IPS-NIHi7 (cell line): ENCODE data around the gene AMMECR1L.
A peak's percentile ranks its signal among the peaks of the same experiment; 100 is the strongest.
"Not testable (repeated sequence)": the region's sequence is repeated elsewhere in the genome, so short reads cannot be mapped to it uniquely, and the experiment has no call there.

Experiments
- DNase-seq: peaks from one replicate; pipeline ENCODE4 v3.0.0; 2012; ENCODE audit warnings: mixed read lengths; ENCODE audit errors: extremely low spot score

Gene AMMECR1L

DNA sequence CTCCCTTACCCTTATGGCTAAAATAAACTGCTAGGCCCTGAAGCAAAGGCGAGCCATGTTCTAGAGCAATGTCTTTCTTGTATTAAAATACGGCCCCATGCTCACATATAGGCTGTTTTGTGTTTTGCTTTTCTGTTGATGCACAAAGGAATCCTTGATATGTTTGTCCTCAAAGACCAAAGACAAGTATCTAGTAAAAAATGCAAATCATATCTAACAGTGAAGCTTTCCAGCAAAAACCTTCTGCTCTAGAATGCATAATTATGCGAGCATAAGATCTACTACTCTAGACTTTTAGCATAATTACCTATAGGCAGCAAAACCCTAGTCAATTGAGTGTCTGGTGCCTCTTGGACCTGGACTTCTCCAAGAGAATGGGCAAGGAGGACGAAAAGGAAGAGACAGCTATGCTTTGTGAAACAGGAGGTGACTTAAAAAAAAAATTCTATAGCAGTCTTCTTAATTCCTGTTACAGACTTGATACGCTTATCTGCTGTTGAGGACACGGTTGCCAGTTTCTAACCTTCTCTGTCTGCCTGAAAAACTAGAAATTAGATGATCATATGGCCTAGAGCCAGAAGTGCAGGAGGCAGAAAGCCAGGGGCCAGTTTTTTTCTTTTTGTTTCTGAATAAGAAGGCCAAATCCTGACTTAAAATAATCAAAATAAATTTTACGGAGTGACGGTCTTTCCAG, 1.5 kb upstream of the AMMECR1L start:
- no peak for DNase-seq

- not testable (repeated sequence) for DNase-seq
These were observed 808 bp upstream of the AMMECR1L start for GRCh38 chr2:127886593-127886935.

- DNase-seq, result not testable (repeated sequence)
These were observed 655 bp downstream of the AMMECR1L start for GRCh38 chr2:127884861-127885740.

- DNase-seq, result no peak
These were observed 1.3 kb downstream of the AMMECR1L start for GRCh38 chr2:127884436-127884835.

DNA sequence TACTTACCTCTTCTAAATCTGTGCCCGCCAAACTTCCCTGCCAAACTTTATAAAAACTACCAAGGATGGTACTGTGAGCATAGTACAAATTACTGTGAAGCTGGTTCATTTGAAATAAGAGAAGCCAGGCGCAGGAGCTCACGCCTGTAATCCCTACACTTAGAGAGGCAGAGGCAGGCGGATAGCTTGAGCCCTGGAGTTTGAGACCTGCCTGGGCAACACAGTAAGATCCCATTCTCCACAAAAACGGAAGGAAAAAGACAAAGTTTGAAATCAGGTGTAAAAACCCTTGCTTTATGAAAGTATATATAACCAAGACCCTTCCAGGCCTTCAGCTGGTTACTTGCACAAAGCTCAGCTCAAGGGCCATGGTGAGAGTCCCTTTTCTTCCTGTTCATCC, 5.9 kb downstream of the AMMECR1L start:
- no peak for DNase-seq

DNA sequence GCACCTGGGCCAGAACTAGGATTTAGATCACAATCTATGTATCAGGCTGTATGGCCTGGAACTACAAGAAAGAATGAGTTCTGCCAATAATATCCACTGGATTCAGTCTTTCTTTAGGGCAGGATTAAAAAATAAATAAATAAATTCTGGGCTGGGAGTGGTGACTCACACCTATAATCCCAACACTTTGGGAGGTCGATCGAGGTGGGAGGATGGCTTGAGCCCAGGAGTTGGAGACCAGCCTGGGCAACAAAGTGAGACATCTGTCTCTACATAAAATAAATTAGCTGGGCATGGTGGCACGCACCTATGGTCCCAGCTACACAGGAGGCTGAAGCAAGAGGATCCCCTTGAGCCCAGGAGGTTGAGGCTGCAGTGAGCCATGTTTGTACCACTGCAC, 8.1 kb downstream of the AMMECR1L start:
- DNase-seq, result no peak

DNA sequence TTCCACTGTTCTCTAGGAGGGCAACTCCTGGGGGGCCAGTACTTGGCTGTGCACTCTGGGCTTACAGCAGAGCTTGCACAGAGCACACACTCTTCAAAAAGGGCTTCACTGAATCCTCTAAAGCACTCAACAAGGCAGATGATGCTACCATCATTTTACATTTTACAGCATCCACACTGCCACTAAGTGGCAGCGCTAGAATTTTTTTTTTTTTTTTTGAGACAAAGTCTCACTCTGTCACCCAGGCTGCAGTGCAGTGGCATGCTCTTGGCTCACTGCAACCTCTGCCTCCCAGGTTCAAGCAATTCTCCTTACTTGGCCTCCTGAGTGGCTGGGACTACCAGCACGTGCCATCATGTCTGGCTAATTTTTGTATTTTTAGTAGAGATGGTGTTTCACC, 8.6 kb downstream of the AMMECR1L start:
- no peak for DNase-seq

- no peak for DNase-seq
These were observed 11.1 kb downstream of the AMMECR1L start for GRCh38 chr2:127874378-127875269.

DNA sequence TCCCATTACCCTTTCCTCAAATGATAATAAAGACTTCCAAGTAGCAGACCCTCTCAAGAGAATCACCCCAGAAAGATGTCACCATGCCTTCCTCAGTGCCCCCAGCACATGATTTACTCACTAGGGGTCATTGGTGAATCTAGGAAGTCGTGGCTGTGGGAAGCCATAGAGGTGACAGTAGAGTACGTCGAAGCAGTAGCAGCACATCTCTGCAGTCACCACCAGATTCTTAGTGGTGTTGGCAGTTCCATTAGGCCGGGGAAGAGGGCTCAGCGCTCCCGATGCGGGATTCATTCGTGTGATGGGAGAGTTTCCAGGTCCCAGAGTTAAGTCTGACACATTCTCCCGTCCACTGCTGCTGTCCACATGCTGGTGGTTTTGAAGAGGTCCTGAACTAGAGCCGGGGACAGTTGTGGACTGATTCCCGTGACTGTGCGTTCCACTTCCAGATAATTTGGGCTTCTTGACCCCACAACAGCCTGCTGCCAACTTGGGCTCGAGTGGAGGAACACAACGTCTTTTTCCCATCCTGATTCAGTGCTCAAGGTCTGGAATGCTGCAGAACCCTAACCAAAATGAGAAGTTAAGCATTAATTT, 12.0 kb downstream of the AMMECR1L start:
- no peak for DNase-seq

DNA sequence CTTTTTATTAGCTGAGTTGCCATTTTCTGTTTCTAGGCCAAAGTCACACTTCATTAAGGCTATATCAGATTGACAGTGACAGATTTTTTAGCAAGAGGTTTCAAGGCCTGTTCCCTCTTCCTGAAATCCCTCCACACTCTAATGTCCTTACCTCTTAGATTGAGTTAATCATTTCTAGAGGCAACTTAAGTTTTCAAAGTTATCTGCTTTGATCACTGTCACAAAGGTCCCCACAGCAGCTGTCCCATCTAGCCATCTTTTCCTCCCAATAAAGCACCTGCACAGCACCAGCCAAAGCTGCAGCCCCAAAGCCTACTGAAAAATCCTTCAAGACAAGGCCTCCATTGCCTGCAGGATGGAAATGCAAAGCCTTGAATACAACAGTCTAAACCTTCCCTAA, 13.4 kb downstream of the AMMECR1L start:
- no peak for DNase-seq

DNA sequence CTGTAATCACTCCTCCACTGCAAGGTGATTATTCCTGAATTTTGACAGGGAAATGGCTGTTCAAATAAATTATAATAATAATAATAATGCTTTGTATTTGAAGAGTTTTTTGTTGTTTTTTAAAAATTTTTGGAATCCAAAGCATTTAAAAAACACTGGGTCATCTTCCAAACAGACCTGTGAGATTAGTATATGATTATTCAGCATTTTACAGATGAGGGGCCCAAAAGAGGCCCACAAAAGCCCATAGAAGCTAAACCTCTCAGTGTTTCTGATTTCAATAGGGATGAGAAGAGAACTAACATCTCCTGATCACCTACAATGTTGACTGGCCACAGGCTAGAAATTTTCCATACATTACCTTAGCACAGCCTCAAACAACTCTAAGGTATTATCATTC, 19.8 kb downstream of the AMMECR1L start:
- no peak for DNase-seq

- no peak for DNase-seq
These were observed 20.9 kb downstream of the AMMECR1L start for GRCh38 chr2:127864877-127865276.

- DNase-seq, result no peak
These were observed 23.5 kb downstream of the AMMECR1L start for GRCh38 chr2:127862228-127862627.

DNA sequence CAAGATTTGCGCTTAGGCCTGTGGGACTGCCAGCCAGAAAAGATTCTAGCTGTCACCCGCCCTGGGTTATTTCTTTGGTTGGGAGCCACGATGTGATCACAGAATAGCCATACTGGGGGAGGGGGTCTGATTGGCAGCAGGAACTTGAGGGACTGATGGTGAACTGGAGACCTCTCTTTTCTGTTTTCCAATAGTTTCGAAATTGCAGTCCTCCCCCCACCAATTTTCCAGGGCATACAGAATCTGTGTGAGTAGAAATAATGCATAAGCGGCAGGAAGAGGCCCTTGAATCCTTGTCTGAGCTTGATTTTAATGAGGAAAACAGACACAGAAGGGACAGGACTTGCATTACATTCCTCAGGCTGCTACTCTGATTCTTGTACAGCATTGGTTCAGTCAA, 25.6 kb downstream of the AMMECR1L start:
- no peak for DNase-seq

- peak; percentile 92 for DNase-seq
These were observed 26.1 kb downstream of the AMMECR1L start for GRCh38 chr2:127859712-127860085.

GRCh38 chr2:127857265-127857808, 28.4 kb downstream of the AMMECR1L start:
- DNase-seq, result peak; percentile 43

GRCh38 chr2:127853671-127854070, 32.1 kb downstream of the AMMECR1L start:
- no peak for DNase-seq

DNA sequence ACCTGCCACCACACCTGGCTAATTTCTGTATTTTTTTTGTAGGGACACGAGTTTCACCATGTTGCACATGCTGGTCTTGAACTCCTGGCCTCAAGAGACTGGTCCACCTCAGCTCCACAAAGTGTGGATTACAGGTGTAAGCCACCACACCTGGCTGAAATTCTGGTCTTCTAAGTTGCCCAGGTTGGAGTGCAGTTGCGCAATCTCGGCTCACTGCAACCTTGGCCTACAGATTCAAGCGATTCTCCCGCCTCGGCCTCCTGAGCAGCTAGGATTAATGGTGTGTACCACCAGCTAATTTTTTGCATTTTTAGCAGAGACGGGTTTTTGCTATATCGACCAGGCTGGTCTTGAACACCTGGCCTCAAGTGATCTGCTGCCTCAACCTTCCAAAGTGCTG, 33.4 kb downstream of the AMMECR1L start:
- DNase-seq, result no peak

GRCh38 chr2:127847931-127848330, 37.8 kb downstream of the AMMECR1L start:
- DNase-seq, result no peak

DNA sequence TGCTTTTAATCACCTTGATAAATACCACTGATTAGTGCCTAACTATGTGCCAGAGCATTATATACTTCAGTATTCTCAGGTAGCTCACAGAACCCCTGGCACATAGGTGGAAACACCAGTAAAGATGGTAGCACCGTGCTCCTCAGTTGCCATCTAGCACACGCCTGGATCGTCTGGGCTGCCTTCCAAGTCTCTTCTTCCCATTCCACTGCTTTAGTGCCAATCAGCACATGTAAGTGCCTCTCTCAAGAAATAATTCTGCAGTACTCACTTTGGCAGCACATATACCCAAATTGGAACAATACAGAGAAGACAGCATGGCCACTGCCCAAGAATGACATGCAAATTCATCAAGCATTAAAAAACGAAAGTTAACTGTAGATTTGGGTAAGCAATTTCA, 40.8 kb downstream of the AMMECR1L start:
- DNase-seq, result no peak

DNA sequence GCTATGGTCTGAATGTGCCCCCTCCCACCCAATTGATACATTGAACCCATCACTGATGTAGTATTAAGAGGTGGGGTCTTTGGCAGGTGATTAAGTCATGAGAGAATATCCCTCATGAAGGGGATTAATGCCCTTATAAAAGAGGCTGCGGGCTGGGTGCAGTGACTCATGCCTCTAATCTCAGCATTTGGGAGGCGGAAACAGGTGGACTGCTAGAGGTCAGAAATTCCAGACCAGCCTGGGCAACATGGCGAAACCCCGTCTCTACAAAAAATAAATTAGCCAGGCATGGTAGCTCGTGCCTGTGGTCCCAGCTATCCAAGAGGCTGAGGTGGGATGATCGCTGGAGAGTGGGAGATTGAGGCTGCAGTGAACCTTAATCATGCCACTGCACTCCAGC, 42.1 kb downstream of the AMMECR1L start:
- DNase-seq, result no peak
